Large intestine (tissue), 12 donors: ENCODE data around the gene CCDC187. TPM values are rescaled to one million over a fixed set of nuclear protein-coding genes. Genes with fewer than 3 reads are reported as not detected.
"Not testable (repeated sequence)": the region's sequence is repeated elsewhere in the genome, so short reads cannot be mapped to it uniquely, and the experiment has no call there.

ENCODE experiments used
- DNase-seq, 2 donors: peaks; one replicate each; pipeline versions ENCODE4 v3.0.0 to v3.0.0-alpha.2; 2013
- H3K27ac ChIP-seq: one replicate; pipeline ENCODE4 v1.5.1; 2013; ENCODE audit warnings: low read length
- H3K27me3 ChIP-seq: 2 replicates; pipeline ENCODE4 v1.6.1; 2013; ENCODE audit warnings: low read length; ENCODE audit not compliant: control insufficient read depth, insufficient read depth
- H3K36me3 ChIP-seq: 2 replicates; pipeline ENCODE4 v1.6.1; 2013; ENCODE audit warnings: low read length; ENCODE audit not compliant: control insufficient read depth, insufficient read depth
- H3K4me1 ChIP-seq: one replicate; pipeline ENCODE4 v1.6.1; 2013; ENCODE audit warnings: low read length; ENCODE audit not compliant: control insufficient read depth, insufficient read depth
- H3K4me3 ChIP-seq: one replicate; pipeline ENCODE4 v1.5.1; 2013; ENCODE audit warnings: low read length
- H3K9me3 ChIP-seq: one replicate; pipeline ENCODE4 v1.6.1; 2013; ENCODE audit warnings: mild to moderate bottlenecking, low read depth, low read length, moderate library complexity; ENCODE audit not compliant: control insufficient read depth
- WGBS: methylation state at CpG from one replicate; pipeline ENCODE4 v1.1.5; 2013; ENCODE audit warnings: low lambda C conversion rate; ENCODE audit not compliant: insufficient coverage; 5-methylcytosine and 5-hydroxymethylcytosine counted together
- long read RNA-seq, 11 donors: transcript quantifications; one replicate each; lab custom pipeline, GENCODE V29; 2026
- polyA plus RNA-seq: library from polyadenylated mRNA; unstranded; fragments of 120-200 nt; gene quantifications from one replicate; pipeline ENCODE4 v1.2.1, GENCODE V29; 2013

The CCDC187 gene
- polyA plus RNA-seq = 2.0 TPM
- long read RNA-seq, donor 1 = 0 reads
- long read RNA-seq, donor 2 = 0 reads
- long read RNA-seq, donor 3 = 0 reads
- long read RNA-seq, donor 4 = 0 reads
- long read RNA-seq, donor 5 = 0 reads
- long read RNA-seq, donor 6 = 0 reads
- long read RNA-seq, donor 7 = 0 reads
- long read RNA-seq, donor 8 = 0 reads
- long read RNA-seq, donor 9 = 0 reads
- long read RNA-seq, donor 10 = 0 reads
- long read RNA-seq, donor 11 = 0 reads

DNA sequence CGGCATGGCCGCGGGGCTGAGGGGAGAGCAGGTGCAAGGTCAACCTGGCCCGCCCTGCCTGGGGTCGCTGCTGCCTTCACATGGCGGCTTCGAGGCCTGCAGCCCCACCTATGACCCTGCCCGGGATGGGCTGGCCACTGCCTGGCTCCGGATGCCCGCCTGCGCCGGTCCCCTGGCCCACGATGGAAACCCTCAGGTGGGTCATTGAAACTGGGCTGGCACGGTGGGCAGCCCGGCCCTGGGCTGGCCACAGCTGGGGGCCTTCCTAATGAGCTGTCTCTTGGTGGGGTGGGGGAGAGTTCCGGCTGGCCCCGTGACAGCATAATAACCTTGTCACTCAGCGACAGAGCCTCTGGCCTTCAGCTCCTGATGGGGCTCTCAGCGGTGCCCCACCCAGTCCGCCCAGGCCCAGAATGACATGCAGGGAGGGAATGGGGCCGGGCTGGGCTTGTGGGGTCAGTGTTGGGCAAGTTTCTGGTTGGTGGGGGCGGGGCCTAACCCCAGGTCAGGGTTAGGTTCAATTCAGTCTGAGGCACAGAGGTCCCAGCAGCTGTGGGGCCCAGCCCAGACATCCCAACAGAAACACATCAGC lies at the start of gene CCDC187:
TSS of gene CCDC187 (minus strand) at position 270 of the 592 bp plus-strand sequence. CDS start at position 6, 264 bp downstream.
- Histone ChIP-seq H3K4me3 (no peak within 1 kb of the TSS), H3K27me3 (no peaks in the 10 kb centered on the region), H3K36me3 (no peaks in the 10 kb centered on the region), H3K9me3 (peaks cover 16% of the 10 kb centered on the region), H3K27ac (no peak within 1 kb of the TSS), H3K4me1 (peaks cover 7% of the 10 kb centered on the region)
- no CpG with 5 or more reads among the region's 22 CpGs for WGBS
- DNase-seq = peak in 1 of 2 donors; percentile 26

GRCh38 chr9:136353088-136353487 lies 49.2 kb upstream of the CCDC187 start:
- Histone ChIP-seq H3K27me3 (no peaks in the 10 kb centered on the region), H3K36me3 (peaks cover 19% of the 10 kb centered on the region), H3K4me1 (peaks cover 26% of the 10 kb centered on the region), H3K27ac (no peak overlapping the region), H3K4me3 (no peak overlapping the region), H3K9me3 (peaks cover 3% of the 10 kb centered on the region)
- WGBS = no CpG with 5 or more reads among the region's 11 CpGs
- no peak for DNase-seq

DNA sequence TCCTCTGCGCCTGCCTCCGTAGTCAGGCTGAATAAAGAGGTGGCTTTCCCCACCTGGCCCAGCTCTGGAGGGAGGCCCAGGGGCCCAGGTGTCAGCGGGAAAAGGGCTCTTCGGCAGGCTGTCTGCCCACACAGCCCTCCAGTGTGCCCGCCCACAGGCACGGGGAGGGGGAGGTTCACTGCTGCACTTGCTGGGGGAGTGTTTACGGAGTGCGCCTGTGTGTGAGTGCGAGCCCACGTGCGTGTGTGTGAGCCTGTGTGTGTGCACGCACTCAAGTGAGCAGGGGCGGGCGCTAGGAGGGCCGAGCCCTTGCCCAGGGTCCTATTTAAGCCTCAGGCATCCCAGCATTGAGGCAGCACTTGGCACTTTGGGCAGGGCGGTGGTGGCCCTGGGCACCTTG lies 48.8 kb upstream of the CCDC187 start:
- Histone ChIP-seq H3K36me3 (peaks cover 18% of the 10 kb centered on the region), H3K4me3 (no peak overlapping the region), H3K27me3 (no peaks in the 10 kb centered on the region), H3K4me1 (peaks cover 26% of the 10 kb centered on the region), H3K9me3 (peaks cover 5% of the 10 kb centered on the region), H3K27ac (no peak overlapping the region)
- no CpG with 5 or more reads among the region's 16 CpGs for WGBS
- peak in 1 of 2 donors; percentile 39 for DNase-seq

DNA sequence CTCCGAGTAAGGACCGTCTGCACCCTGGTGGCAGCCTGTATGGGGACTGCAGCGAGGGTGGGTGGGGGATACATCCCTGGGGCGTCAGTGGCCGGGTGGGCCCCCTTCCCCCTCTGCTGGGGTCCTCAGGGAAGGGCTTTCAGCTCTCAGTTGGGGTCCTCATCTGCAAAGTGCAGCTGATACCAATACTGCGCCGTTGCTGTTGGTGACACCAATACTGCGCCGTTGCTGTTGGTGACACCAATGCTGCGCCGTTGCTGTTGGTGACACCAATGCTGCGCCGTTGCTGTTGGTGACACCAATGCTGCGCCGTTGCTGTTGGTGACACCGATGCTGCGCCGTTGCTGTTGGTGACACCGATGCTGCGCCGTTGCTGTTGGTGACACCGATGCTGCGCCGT lies 48.0 kb upstream of the CCDC187 start:
- Histone ChIP-seq H3K4me1 (peaks cover 28% of the 10 kb centered on the region), H3K36me3 (peaks cover 10% of the 10 kb centered on the region)
- H3K9me3 ChIP-seq, H3K4me3 ChIP-seq, H3K27ac ChIP-seq, DNase-seq, H3K27me3 ChIP-seq: not testable (repeated sequence)
- WGBS = no CpG with 5 or more reads among the region's 24 CpGs

DNA sequence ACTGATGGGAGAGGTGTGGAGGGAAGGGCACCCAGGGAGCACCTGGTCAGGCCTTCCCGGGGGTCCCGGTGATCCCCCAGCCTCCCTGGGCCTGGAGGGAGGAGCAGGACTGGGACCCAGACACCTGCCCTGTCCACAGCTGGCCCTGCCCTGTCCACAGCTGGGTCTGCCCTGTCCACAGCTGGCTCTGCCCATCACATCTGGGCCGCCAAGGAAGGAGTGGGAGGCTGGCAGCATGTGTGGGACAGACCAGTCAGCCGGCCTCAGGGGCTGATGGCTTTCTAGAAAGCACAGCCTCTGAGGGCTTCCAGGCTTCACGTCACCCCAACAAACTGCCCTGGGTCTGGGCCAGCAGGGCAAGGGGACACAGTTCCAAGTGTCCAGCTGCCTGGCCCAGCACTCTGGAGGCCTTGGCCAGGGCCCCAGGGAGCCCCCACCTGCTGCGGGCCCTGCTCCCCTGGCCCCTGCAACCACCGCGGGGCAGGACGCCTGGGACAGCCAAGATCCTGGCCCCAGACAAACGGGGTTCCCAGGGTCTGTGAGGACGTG lies 47.4 kb upstream of the CCDC187 start:
- WGBS = no CpG with 5 or more reads among the region's 11 CpGs
- H3K27me3 ChIP-seq = no peaks in the 10 kb centered on the region
- no peak for DNase-seq

GRCh38 chr9:136349546-136349945 lies 45.7 kb upstream of the CCDC187 start:
- no CpG with 5 or more reads among the region's 24 CpGs for WGBS
- H3K4me1 ChIP-seq = peaks cover 36% of the 10 kb centered on the region
- no peaks in the 10 kb centered on the region for H3K36me3 ChIP-seq
- no peak overlapping the region for H3K4me3 ChIP-seq
- H3K9me3 ChIP-seq = peaks cover 8% of the 10 kb centered on the region
- H3K27ac ChIP-seq = no peak overlapping the region
- H3K27me3 ChIP-seq = no peaks in the 10 kb centered on the region
- DNase-seq = no peak

More for the DNA sequence above, 47.4 kb upstream of the CCDC187 start:
- Histone ChIP-seq H3K9me3 (peaks cover 5% of the 10 kb centered on the region), H3K27ac (no peak overlapping the region), H3K36me3 (peaks cover 5% of the 10 kb centered on the region), H3K4me3 (no peak overlapping the region), H3K4me1 (peaks cover 34% of the 10 kb centered on the region)

DNA sequence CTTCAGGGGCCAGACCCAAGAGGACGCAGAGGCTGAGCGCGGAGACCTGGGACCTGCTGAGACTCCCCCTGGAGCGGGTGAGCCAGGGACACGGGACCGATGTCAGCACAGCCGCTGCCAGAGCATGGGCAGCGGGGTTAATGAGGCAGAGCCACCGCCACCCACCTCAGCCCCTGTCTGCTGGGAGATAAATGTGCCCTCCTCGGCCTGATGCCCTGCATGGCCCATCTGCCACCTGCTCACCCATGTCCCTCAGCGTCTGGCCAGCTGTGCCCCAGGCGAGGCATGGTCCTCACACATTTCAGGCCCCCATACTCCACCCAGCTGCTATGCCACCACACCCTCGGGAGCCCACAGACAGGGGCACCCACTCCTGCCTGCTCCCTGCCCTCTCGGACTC lies 44.8 kb upstream of the CCDC187 start:
- H3K27me3 ChIP-seq = no peaks in the 10 kb centered on the region
- no peak overlapping the region for H3K27ac ChIP-seq
- DNase-seq = no peak
- H3K4me3 ChIP-seq = no peak overlapping the region
- H3K4me1 ChIP-seq = peaks cover 28% of the 10 kb centered on the region
- no peaks in the 10 kb centered on the region for H3K36me3 ChIP-seq
- WGBS = no CpG with 5 or more reads among the region's 14 CpGs
- H3K9me3 ChIP-seq = peaks cover 8% of the 10 kb centered on the region

- Histone ChIP-seq H3K4me3 (no peak overlapping the region), H3K27me3 (no peaks in the 10 kb centered on the region), H3K9me3 (peaks cover 8% of the 10 kb centered on the region), H3K27ac (no peak overlapping the region), H3K4me1 (peaks cover 23% of the 10 kb centered on the region), H3K36me3 (no peaks in the 10 kb centered on the region)
- 93% methylated on average over 8 of the region's 34 CpGs for WGBS
- no peak for DNase-seq
These were observed 43.8 kb upstream of the CCDC187 start for GRCh38 chr9:136347472-136348256.

- no peaks in the 10 kb centered on the region for H3K36me3 ChIP-seq
- WGBS = no CpG with 5 or more reads among the region's 20 CpGs
- no peak for DNase-seq
- H3K4me1 ChIP-seq = peaks cover 21% of the 10 kb centered on the region
- no peak overlapping the region for H3K4me3 ChIP-seq
- no peak overlapping the region for H3K27ac ChIP-seq
- H3K9me3 ChIP-seq = peaks cover 8% of the 10 kb centered on the region
- H3K27me3 ChIP-seq = no peaks in the 10 kb centered on the region
These were observed 43.1 kb upstream of the CCDC187 start for GRCh38 chr9:136346927-136347465.

DNA sequence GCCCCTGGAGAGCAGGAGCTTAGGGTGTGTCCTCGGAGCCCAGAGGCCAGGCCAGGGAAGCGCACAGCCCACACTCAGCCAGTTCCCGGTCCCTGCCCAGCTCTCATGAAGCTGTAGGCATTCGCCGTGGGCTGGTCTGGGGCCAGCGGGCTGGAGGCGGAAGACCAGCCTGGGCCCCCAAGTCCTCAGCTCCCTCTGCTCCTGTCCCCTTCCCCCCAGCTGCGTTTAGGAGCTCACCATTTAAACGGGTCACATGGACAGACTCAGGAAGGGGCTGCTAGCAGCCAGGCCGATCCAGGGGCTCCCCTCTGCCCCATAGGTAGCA lies 42.2 kb upstream of the CCDC187 start:
- DNase-seq = no peak
- Histone ChIP-seq H3K27me3 (no peaks in the 10 kb centered on the region), H3K4me1 (peaks cover 23% of the 10 kb centered on the region), H3K9me3 (peaks cover 8% of the 10 kb centered on the region), H3K36me3 (no peaks in the 10 kb centered on the region), H3K4me3 (no peak overlapping the region), H3K27ac (peak overlapping the region; percentile 68)
- no CpG with 5 or more reads among the region's 10 CpGs for WGBS
